Brain microvascular endothelial cell (primary cell): ENCODE data around the gene MBD3L2B.
"Not testable (repeated sequence)": the region's sequence is repeated elsewhere in the genome, so short reads cannot be mapped to it uniquely, and the experiment has no call there.

ENCODE experiments used
- DNase-seq: peaks from one replicate; pipeline ENCODE4 v3.0.0-alpha.2; 2020
- H3K27ac ChIP-seq: fragments of 250-450 bp; sonication (Bioruptor Pico); 2 replicates; pipeline ENCODE4 v1.5.1; 2020; ENCODE audit warnings: mild to moderate bottlenecking, moderate library complexity
- H3K27me3 ChIP-seq: fragments of 250-450 bp; sonication (Bioruptor Pico); replicated peaks from 2 replicates; pipeline ENCODE4 v1.5.1; 2020; ENCODE audit warnings: mild to moderate bottlenecking
- H3K36me3 ChIP-seq: fragments of 250-450 bp; sonication (Bioruptor Pico); replicated peaks from 2 replicates; pipeline ENCODE4 v1.5.1; 2020; ENCODE audit warnings: mild to moderate bottlenecking
- H3K4me3 ChIP-seq: 2 replicates; pipeline ENCODE4 v1.5.1; 2011; ENCODE audit warnings: low read depth, mild to moderate bottlenecking, control low read depth, low read length, moderate library complexity
- in situ Hi-C: cut with HindIII; loops from 2 replicates; pipeline ENCODE4 v1.10.0; 2017; ENCODE audit warnings: low sequenced_read_pairs, low pct_ligation_motif_present
- TF ChIP-seq, protein P1 (sequence below): IDR thresholded peaks from 2 replicates; pipeline ENCODE4 v1.5.1; 2011; ENCODE audit warnings: low read depth, mild to moderate bottlenecking, moderate library complexity, low read length, control low read depth, inconsistent platforms; ENCODE audit errors: missing control alignments

Gene MBD3L2B

GRCh38 chr19:7030278-7030677 lies 9.0 kb upstream of the MBD3L2B start, which contains the start of gene MBD3L5:
Gene MBD3L5 (plus strand): TSS chr19:7030578. CDS start chr19:7030612, 34 bp downstream.
- H3K4me3 ChIP-seq, H3K36me3 ChIP-seq, H3K27ac ChIP-seq, DNase-seq, in situ Hi-C loops, H3K27me3 ChIP-seq: not testable (repeated sequence)

- H3K27ac ChIP-seq, H3K27me3 ChIP-seq, H3K36me3 ChIP-seq, in situ Hi-C loops, H3K4me3 ChIP-seq, DNase-seq: not testable (repeated sequence)
Measured at GRCh38 chr19:7028790-7029189, 7.6 kb upstream of the MBD3L2B start.

- TF ChIP-seq, protein P1, sequence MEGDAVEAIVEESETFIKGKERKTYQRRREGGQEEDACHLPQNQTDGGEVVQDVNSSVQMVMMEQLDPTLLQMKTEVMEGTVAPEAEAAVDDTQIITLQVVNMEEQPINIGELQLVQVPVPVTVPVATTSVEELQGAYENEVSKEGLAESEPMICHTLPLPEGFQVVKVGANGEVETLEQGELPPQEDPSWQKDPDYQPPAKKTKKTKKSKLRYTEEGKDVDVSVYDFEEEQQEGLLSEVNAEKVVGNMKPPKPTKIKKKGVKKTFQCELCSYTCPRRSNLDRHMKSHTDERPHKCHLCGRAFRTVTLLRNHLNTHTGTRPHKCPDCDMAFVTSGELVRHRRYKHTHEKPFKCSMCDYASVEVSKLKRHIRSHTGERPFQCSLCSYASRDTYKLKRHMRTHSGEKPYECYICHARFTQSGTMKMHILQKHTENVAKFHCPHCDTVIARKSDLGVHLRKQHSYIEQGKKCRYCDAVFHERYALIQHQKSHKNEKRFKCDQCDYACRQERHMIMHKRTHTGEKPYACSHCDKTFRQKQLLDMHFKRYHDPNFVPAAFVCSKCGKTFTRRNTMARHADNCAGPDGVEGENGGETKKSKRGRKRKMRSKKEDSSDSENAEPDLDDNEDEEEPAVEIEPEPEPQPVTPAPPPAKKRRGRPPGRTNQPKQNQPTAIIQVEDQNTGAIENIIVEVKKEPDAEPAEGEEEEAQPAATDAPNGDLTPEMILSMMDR, result no peak
- no peak overlapping the region for H3K4me3 ChIP-seq
- H3K27me3 ChIP-seq, result no peaks in the 10 kb centered on the region
- in situ Hi-C loops, result no loop called here
- DNase-seq, result no peak
- no peaks in the 10 kb centered on the region for H3K36me3 ChIP-seq
- no peak overlapping the region for H3K27ac ChIP-seq
Measured at GRCh38 chr19:7018828-7019227, 2.4 kb downstream of the MBD3L2B start.

DNA sequence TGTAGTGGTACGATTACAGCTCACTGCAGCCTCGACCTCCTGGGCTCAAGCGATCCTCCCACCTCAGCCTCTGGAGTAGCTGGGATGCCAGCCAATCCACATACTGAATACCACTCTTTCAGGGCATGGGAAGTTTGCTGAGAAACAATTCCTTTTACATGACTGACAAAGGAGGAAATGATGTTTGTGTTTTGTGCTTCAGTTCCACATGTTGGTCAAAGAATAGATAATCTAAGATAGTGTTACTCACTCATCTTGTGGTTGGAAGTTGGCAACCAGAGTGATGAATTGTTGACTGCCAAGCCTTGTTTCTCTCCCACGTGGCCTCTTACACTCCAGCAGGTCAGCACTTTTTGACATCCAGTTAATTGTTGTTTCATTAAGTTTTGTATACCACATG lies 7.6 kb downstream of the MBD3L2B start:
- DNase-seq, result peak; percentile 13
- no peak overlapping the region for H3K27ac ChIP-seq
- in situ Hi-C loops, result no loop called here

DNA sequence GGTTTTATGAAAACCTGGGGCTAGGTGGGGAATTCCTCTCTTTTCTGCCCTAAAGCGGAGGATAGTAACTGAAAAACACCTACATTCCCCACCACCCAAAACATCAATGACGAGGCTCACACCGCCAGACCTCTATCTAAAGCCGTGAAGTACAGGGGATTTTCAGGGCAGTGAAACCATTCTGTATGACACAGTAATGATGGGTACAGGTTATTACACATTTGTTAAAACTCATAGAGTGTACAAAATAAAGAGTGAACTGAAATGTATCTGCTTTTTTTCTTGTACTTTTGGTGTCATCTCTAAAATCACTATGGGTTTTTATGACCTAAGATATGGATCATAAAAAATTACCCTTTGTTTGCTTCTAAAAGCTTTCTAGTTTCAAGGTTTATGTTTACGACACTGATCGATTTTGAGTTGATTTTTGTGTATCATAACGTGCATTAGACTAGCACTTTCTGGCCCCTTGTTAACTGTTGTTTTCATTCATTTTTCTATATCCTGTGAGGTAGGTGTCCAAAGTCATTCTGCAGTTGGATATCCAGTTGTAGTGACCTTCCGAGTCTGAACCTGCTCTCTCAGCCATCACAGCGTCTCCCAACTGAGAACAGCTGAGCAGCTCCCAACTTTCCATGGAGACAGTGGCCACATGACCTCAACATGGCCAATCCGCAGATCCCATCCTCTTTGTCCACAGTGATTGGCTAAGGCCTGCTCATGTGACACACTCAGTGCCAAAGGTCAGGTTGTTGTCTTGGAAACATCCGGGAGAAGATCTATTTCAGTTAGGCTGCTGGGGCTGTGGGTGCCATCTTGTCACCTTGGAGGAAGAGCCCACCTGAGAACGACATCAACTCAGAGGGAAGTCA lies 10.3 kb downstream of the MBD3L2B start:
- DNase-seq, result no peak
- in situ Hi-C loops, result no loop called here
- Histone ChIP-seq H3K27me3 (no peaks in the 10 kb centered on the region), H3K36me3 (no peaks in the 10 kb centered on the region), H3K27ac (no peak overlapping the region), H3K4me3 (no peak overlapping the region)
- TF ChIP-seq, protein P1, result no peak

More for the DNA sequence above, 7.6 kb downstream of the MBD3L2B start:
- TF ChIP-seq, protein P1, result no peak
- no peak overlapping the region for H3K4me3 ChIP-seq
- H3K36me3 ChIP-seq, result no peaks in the 10 kb centered on the region
- no peaks in the 10 kb centered on the region for H3K27me3 ChIP-seq

- Histone ChIP-seq H3K36me3 (no peaks in the 10 kb centered on the region), H3K27ac (no peak overlapping the region), H3K4me3 (no peak overlapping the region), H3K27me3 (no peaks in the 10 kb centered on the region)
- no peak for DNase-seq
- in situ Hi-C loops, result no loop called here
- TF ChIP-seq, protein P1, result no peak
Measured at GRCh38 chr19:7007859-7008258, 13.4 kb downstream of the MBD3L2B start.

DNA sequence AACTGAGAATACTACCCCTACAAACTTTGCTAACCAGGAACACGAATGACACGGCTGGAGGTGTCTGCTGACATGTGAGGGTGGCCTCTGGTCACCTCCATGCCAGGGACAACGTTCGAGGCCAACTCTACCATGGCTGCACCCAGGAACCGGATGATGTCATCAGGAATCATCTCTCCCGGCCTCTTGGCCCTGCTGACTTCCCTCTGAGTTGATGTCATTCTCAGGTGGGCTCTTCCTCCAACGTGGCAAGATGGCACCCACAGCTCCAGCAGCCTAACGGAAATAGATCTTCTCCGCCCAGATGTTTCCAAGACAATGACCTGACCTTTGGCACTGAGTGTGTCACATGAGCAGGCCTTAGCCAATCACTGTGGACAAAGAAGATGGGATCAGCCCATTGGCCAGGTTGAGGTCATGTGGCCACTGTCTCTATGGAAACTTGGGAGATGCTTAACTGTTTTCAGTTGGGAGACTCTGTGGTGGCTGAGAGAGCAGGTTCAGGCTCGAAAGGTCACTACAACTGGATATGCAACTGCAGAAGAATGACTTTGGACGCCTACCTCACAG lies 15.0 kb downstream of the MBD3L2B start:
- no peaks in the 10 kb centered on the region for H3K36me3 ChIP-seq
- in situ Hi-C loops, result no loop called here
- H3K4me3 ChIP-seq, result no peak overlapping the region
- DNase-seq, result no peak
- no peak overlapping the region for H3K27ac ChIP-seq
- TF ChIP-seq, protein P1, result no peak
- no peaks in the 10 kb centered on the region for H3K27me3 ChIP-seq
